B cell (primary cell): ENCODE measurements around the gene TPI1.

ENCODE experiments used
- CTCF ChIP-seq: fragments of 200-600 bp; IDR thresholded peaks from one replicate; pipeline ENCODE4 v1.8.0; 2022; ENCODE audit warnings: antibody characterized with exemption, mild to moderate bottlenecking
- EZH2 ChIP-seq: IDR thresholded peaks from 2 replicates; pipeline ENCODE4 v1.6.1; 2012; ENCODE audit warnings: borderline replicate concordance, low read depth, mild to moderate bottlenecking, moderate library complexity, low read length; ENCODE audit not compliant: insufficient read depth, poor library complexity, severe bottlenecking

- no peak for TF ChIP-seq CTCF
- TF ChIP-seq EZH2, result no peak
These were observed 17.2 kb downstream of the TPI1 start for GRCh38 chr12:6884539-6884938.
